Fibroblast of lung (primary cell): ENCODE results near the gene POLR2C.

Experiments
- CTCF ChIP-seq, 2 donors: IDR thresholded peaks in 1 of 2; conservative IDR thresholded peaks in 1 of 2; 1 replicate in 1 of 2; 2 replicates in 1 of 2; pipeline ENCODE4 v1.5.1; 2011 to 2012; ENCODE audit warnings: low read length in 2 of 2, control low read depth in 1 of 2, inconsistent platforms in 1 of 2, low read depth in 1 of 2, mild to moderate bottlenecking in 1 of 2
- EZH2 ChIP-seq: IDR thresholded peaks from 2 replicates; pipeline ENCODE4 v1.5.1; 2012; ENCODE audit warnings: low read length, control low read depth, mild to moderate bottlenecking; ENCODE audit errors: missing control alignments

- TF ChIP-seq CTCF (conservative IDR thresholded peaks at IDR 0.05 in 1 of 2, IDR thresholded peaks at IDR 0.05 in 1 of 2; ENCODE audit: low read depth in 1 of 2, low read length in 2 of 2) = no peak
- TF ChIP-seq EZH2 = no peak
These were observed 40.9 kb downstream of the POLR2C start for GRCh38 chr16:57503366-57503765.
